ENCODE results near the gene IGSF6. TPM values are rescaled to one million over a fixed set of nuclear protein-coding genes. Genes with fewer than 3 reads are reported as not detected.

Gene IGSF6
- total and polyA plus RNA-seq, 2 of the 4 experiments (the other 2 are of a cell fraction): not detected

DNA sequence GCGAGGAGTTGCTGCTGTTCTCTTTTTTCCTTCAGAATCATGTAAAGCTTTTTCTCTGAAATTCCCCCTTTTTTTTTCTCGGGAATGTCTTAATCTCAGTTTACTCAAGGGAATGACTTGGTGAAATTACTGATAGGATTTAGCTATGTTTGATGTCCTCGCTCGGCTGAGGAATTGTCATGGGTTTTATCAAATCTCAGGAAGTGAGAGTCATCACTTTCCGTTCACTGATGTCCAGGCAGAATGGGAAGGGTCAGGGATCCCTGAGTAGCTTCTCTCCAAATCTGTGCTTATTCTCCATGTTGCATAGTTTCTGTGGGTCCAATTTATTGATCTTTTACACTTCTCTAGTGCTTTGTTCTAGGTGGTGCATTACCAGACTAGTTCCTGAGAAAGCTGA lies 6.3 kb downstream of the IGSF6 start:
- POLR2A ChIA-PET (ENCODE audit: unreplicated experiment): no interaction called here
- no peak for ATAC-seq (ENCODE audit: low read depth)
- no peak overlapping the region for H2AK5ac ChIP-seq (ENCODE audit: low read depth, low read length)
- no peak overlapping the region for H3K18ac ChIP-seq (ENCODE audit: low read depth, low read length)
- no peak overlapping the region for H3K4ac ChIP-seq (ENCODE audit: low read depth, low read length)
- H2AFZ ChIP-seq (replicated peaks; ENCODE audit: low read length, poor library complexity): no peak overlapping the region
- peak overlapping the region in 1 of 2 experiments; percentile 35; a peak in 1 of 4 replicates for H4K8ac ChIP-seq (ENCODE audit: low read depth in 2 of 2, low read length in 2 of 2)
- H3K4me3 ChIP-seq (ENCODE audit: insufficient read depth, low read depth, low read length): no peak overlapping the region
- peaks cover 31 to 52% of the 10 kb centered on the region in 2 experiments for H3K79me1 ChIP-seq (ENCODE audit: low read depth in 1 of 2, low read length in 2 of 2)
- no peak overlapping the region for H2BK5ac ChIP-seq (ENCODE audit: low read depth, low read length, poor library complexity, severe bottlenecking)
- CTCF ChIA-PET: interaction anchor here (2.2 kb wide), 1 partner anchor 11 kb away, joined by 19 read pairs; no protein-coding TSS in a partner anchor
- no peak overlapping the region for H2BK20ac ChIP-seq (ENCODE audit: low read depth, low read length)
- no peak overlapping the region for H2BK15ac ChIP-seq (ENCODE audit: low read depth, low read length)
- peak overlapping the region; percentile 56 for H3K4me2 ChIP-seq (ENCODE audit: low read depth, low read length)
- dilution Hi-C loops (cut with HindIII; ENCODE audit: low sequenced_read_pairs, unreplicated experiment) (no loop called here), in situ Hi-C loops (cut with MboI; ENCODE audit: low sequenced_read_pairs) (no loop called here), intact Hi-C loops (cut with micrococcal nuclease) (no loop called here)
- TF ChIP-seq MAFK (IDR thresholded peaks at IDR 0.05; ENCODE audit: low read depth, low read length): no peak
- no peak for TF ChIP-seq RAD21 (IDR thresholded peaks at IDR 0.05; ENCODE audit: low read length)
- TF ChIP-seq, protein P1, sequence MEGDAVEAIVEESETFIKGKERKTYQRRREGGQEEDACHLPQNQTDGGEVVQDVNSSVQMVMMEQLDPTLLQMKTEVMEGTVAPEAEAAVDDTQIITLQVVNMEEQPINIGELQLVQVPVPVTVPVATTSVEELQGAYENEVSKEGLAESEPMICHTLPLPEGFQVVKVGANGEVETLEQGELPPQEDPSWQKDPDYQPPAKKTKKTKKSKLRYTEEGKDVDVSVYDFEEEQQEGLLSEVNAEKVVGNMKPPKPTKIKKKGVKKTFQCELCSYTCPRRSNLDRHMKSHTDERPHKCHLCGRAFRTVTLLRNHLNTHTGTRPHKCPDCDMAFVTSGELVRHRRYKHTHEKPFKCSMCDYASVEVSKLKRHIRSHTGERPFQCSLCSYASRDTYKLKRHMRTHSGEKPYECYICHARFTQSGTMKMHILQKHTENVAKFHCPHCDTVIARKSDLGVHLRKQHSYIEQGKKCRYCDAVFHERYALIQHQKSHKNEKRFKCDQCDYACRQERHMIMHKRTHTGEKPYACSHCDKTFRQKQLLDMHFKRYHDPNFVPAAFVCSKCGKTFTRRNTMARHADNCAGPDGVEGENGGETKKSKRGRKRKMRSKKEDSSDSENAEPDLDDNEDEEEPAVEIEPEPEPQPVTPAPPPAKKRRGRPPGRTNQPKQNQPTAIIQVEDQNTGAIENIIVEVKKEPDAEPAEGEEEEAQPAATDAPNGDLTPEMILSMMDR (conservative IDR thresholded peaks at IDR 0.05; ENCODE audit: low read depth, low read length): no peak
- TF ChIP-seq CEBPB (IDR thresholded peaks at IDR 0.05; ENCODE audit: low read depth, low read length): no peak
- TF ChIP-seq, protein P2, sequence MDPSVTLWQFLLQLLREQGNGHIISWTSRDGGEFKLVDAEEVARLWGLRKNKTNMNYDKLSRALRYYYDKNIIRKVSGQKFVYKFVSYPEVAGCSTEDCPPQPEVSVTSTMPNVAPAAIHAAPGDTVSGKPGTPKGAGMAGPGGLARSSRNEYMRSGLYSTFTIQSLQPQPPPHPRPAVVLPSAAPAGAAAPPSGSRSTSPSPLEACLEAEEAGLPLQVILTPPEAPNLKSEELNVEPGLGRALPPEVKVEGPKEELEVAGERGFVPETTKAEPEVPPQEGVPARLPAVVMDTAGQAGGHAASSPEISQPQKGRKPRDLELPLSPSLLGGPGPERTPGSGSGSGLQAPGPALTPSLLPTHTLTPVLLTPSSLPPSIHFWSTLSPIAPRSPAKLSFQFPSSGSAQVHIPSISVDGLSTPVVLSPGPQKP (IDR thresholded peaks at IDR 0.05; ENCODE audit: borderline replicate concordance, low read depth, low read length): no peak
- TF ChIP-seq, protein P3, sequence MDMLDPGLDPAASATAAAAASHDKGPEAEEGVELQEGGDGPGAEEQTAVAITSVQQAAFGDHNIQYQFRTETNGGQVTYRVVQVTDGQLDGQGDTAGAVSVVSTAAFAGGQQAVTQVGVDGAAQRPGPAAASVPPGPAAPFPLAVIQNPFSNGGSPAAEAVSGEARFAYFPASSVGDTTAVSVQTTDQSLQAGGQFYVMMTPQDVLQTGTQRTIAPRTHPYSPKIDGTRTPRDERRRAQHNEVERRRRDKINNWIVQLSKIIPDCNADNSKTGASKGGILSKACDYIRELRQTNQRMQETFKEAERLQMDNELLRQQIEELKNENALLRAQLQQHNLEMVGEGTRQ (IDR thresholded peaks at IDR 0.05; ENCODE audit: low read depth, low read length): no peak
- TF ChIP-seq MAZ (IDR thresholded peaks at IDR 0.05; ENCODE audit: borderline replicate concordance, low read depth, low read length): no peak
- TF ChIP-seq POLR2A (IDR thresholded peaks at IDR 0.05; ENCODE audit: low read depth, low read length): no peak
- no peak for TF ChIP-seq SMC3 (IDR thresholded peaks at IDR 0.05; ENCODE audit: low read depth, low read length)
- TF ChIP-seq CHD1 (IDR thresholded peaks at IDR 0.05; ENCODE audit: low read depth, low read length): no peak
- TF ChIP-seq FOS (IDR thresholded peaks at IDR 0.05; ENCODE audit: low read depth, low read length): no peak
- no peak for TF ChIP-seq BHLHE40 (IDR thresholded peaks at IDR 0.05; ENCODE audit: low read depth, low read length)
- TF ChIP-seq RCOR1 (IDR thresholded peaks at IDR 0.05; ENCODE audit: insufficient replicate concordance, low read length): no peak
- TF ChIP-seq NFE2L2 (IDR thresholded peaks at IDR 0.05; ENCODE audit: low read depth, low read length): no peak
- TF ChIP-seq MXI1 (IDR thresholded peaks at IDR 0.05; ENCODE audit: borderline replicate concordance, low read depth, low read length): no peak
- H3K27me3 ChIP-seq (ENCODE audit: control insufficient read depth, insufficient read depth, low read length): no peaks in the 10 kb centered on the region
- H4K5ac ChIP-seq (ENCODE audit: low read depth, low read length): 0 out of 2 replicates have a peak overlapping the region, but pooled peaks have one; percentile 67
- H3K14ac ChIP-seq (replicated peaks; ENCODE audit: low read depth, low read length): no peak overlapping the region
- no peak overlapping the region for H3K27ac ChIP-seq (ENCODE audit: insufficient read depth, low read length)
- no peak overlapping the region for H3K23ac ChIP-seq (ENCODE audit: low read depth, low read length)
- no peak overlapping the region for H3K56ac ChIP-seq (ENCODE audit: extremely low read depth, insufficient read depth, low read length)
- H3K9ac ChIP-seq (ENCODE audit: low read depth, low read length): no peak overlapping the region
- no peaks in the 10 kb centered on the region; the same call in 1 of the 2 replicates for H3K9me1 ChIP-seq (ENCODE audit: insufficient read depth, low read length)
- peaks cover 6% of the 10 kb centered on the region for H3K4me1 ChIP-seq (ENCODE audit: control insufficient read depth, insufficient read depth, low read length)
- H2AK9ac ChIP-seq (replicated peaks; ENCODE audit: low read depth, low read length, poor library complexity): no peak overlapping the region
- H4K91ac ChIP-seq (ENCODE audit: insufficient read depth, low read depth, low read length): no peak overlapping the region
- H4K20me1 ChIP-seq (ENCODE audit: insufficient read depth, low read length): peaks cover 9% of the 10 kb centered on the region; the same call in 1 of the 2 replicates
- no TSS peak for BruUV-seq (replicated peaks)
- WGBS, 2 experiments (ENCODE audit: extremely low coverage in 2 of 2, insufficient read length in 1 of 2): no CpG with 5 or more reads among the region's 5 CpGs
- no peaks in the 10 kb centered on the region for H3K9me3 ChIP-seq (ENCODE audit: control insufficient read depth, insufficient read depth, low read length)
- no peak for DNase-seq
- peaks cover 5% of the 10 kb centered on the region for H3K36me3 ChIP-seq (ENCODE audit: control insufficient read depth, insufficient read depth, low read length)
- no peak overlapping the region for H2BK120ac ChIP-seq (ENCODE audit: low read depth, low read length)

Measured in IMR-90 (cell line).